HFF-Myc (cell line): ENCODE measurements around the gene ARMC12.

ENCODE experiments used
- DNase-seq: peaks from one replicate; pipeline ENCODE4 v3.0.0-alpha.2; 2011; ENCODE audit warnings: low read depth; ENCODE audit errors: extremely low read depth
- H3K4me3 ChIP-seq: replicated peaks from 2 replicates; pipeline ENCODE4 v1.5.1; 2011; ENCODE audit warnings: low read depth, mild to moderate bottlenecking, control low read depth, low read length
- TF ChIP-seq, protein P1 (sequence below): IDR thresholded peaks from 2 replicates; pipeline ENCODE4 v1.5.1; 2012; ENCODE audit warnings: mild to moderate bottlenecking, low read depth, low read length, control low read depth; ENCODE audit errors: missing control alignments

Gene ARMC12

DNA sequence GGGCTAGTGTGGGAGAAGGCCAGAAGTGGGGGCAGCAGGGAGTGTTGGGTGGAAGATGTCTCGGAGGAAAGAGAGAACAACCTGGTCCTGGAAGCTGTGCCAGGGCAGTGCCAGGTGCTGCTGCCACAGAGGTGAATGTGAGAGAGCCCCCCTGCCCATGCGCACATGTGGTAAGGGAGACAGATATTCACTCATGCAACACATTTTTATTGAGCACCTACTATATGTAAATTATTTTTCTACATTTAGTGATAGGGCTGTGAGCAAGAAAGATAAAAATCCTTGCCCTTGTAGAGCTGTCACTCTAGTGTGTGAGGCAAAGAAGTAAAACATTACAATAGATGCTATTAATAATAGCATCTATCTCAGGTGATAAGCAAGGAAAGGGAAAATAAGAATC lies 44.5 kb downstream of the ARMC12 start:
- H3K4me3 ChIP-seq: no peak overlapping the region
- TF ChIP-seq, protein P1, sequence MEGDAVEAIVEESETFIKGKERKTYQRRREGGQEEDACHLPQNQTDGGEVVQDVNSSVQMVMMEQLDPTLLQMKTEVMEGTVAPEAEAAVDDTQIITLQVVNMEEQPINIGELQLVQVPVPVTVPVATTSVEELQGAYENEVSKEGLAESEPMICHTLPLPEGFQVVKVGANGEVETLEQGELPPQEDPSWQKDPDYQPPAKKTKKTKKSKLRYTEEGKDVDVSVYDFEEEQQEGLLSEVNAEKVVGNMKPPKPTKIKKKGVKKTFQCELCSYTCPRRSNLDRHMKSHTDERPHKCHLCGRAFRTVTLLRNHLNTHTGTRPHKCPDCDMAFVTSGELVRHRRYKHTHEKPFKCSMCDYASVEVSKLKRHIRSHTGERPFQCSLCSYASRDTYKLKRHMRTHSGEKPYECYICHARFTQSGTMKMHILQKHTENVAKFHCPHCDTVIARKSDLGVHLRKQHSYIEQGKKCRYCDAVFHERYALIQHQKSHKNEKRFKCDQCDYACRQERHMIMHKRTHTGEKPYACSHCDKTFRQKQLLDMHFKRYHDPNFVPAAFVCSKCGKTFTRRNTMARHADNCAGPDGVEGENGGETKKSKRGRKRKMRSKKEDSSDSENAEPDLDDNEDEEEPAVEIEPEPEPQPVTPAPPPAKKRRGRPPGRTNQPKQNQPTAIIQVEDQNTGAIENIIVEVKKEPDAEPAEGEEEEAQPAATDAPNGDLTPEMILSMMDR: no peak
- no peak for DNase-seq

DNA sequence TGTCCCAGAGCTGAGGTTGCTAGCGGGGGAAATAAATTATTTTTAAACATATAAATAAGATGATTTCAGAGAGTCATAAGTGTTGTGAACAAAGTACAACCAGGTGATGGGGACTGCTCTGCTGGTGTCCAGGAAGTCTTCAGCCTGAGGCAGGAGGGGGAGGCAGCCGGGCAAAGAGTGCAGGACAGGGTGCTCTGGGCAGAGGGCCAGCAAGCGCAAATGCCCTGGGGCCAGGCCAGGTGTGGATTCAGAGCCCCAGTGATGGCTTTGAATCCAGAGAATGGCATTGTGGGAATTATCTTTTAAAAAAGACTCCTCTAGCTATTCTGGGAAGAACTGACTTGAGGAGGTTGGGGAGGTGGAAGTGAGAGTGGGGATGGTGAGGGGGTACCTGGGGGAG lies 45.6 kb downstream of the ARMC12 start:
- no peak for DNase-seq
- H3K4me3 ChIP-seq: no peak overlapping the region
- TF ChIP-seq, protein P1: no peak

DNA sequence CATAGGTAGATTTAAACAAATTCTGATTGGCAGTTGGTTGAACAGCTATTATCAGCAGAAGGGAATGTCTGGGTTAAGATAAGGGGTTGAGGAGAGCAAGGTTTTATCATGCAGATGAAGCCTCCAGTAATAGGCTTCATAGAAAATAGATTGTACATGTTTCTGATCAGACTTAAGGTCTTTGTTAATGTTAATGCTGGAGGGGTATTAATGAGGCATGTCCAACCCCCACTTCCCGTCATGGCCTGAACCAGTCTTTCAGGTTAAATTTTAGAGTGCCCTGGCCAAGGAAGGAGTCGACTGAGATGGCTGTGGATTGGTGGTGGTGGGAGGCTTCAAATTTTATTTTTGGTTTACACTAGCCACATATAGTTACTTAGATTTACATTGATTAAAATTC lies 47.4 kb downstream of the ARMC12 start:
- TF ChIP-seq, protein P1: no peak
- no peak for DNase-seq
- H3K4me3 ChIP-seq: no peak overlapping the region

DNA sequence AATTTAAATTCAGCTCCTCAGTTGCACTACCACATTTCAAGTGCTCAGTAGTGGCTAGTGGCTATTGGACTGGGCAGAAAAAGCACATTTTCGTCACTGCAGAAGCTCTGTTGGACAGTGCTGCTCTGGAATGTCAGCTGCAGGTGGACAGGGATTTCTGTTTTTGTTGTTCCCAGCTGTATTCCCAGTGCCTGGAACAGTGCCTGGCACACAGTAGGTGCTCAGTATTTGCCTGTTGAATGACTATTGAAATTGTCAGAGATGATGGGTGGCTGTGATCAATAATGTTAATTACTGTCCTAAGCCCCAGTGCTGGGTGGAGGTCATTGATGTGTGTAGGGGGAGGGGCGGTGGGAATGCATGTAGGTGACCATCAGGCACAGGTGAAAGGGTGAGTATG lies 49.4 kb downstream of the ARMC12 start:
- TF ChIP-seq, protein P1: no peak
- H3K4me3 ChIP-seq: no peak overlapping the region
- DNase-seq: no peak

DNA sequence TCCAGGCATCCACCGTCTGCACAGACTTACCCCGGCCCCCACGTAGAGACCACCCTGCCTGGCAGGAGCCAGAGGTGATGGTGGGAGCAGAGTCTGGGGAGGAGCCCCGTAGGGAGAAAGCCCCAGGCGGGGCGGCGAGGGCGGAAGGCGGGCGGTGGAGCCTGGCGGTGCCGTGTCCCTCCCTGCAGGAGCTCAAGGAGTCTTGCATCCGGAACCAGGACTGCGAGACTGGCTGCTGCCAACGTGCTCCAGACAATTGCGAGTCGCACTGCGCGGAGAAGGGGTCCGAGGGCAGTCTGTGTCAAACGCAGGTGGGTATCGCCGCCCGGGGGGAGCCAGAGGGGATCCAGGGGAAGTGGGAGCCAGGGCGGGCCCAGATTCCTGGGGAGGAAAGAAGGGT lies 50.0 kb downstream of the ARMC12 start:
- DNase-seq: no peak
- no peak overlapping the region for H3K4me3 ChIP-seq

DNA sequence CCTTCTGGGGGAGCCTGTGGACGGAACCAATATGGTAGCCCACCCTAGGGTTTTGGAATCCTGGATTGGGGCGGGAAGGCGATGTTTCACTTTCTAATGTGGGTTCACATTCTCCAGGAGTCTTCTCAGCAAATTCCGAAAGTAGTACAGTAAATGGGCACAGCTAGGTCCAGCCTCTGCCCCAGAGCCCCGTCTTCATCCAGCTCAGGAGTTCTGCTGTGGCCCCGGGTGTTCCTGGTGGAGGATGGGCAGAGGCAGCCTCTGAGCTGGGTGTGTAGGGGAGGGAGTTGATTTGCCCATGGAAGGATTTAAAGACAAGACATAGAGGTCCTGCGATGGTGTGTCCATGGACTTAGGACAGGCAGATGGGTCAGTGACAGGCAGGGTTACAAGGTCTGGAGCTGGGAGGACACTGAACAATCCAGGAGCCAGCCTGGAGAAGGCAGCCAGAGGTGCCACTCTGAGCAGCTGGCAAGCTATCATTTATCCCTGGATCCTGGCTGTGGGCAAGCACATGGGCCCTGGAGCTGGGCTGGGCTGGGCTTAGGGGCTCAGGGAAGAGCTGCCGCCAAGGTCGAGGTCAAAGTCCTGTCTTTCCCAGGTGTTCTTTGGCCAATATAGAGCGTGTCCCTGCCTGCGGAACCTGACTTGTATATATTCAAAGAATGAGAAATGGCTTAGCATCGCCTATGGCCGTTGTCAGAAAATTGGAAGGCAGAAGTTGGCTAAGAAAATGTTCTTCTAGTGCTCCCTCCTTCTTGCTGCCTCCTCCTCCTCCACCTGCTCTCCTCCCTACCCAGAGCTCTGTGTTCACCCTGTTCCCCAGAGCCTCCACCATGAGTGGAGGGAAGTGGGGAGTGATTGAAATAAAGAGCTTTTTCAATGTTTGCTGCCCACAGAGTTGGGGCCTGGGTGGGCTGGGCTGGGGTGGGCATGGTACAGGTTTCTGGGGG lies 50.7 kb downstream of the ARMC12 start:
- no peak for DNase-seq
- TF ChIP-seq, protein P1: no peak
- H3K4me3 ChIP-seq: no peak overlapping the region

More for the DNA sequence above, 50.0 kb downstream of the ARMC12 start:
- TF ChIP-seq, protein P1: no peak
